Measurements from ENCODE around the gene DOCK6. TPM values are rescaled to one million over a fixed set of nuclear protein-coding genes. Genes with fewer than 3 reads are reported as not detected.

DOCK6 gene
- total and polyA plus RNA-seq, 10 of the 15 experiments (the other 5 are each of a cell fraction or from before 2014, with no cell fraction given) = 0.76 to 24.8 (median 4.7) TPM

- TF ChIP-seq MAX (IDR thresholded peaks at IDR 0.05; ENCODE audit: low read depth, low read length) (no peak), ELK1 (IDR thresholded peaks at IDR 0.05; ENCODE audit: low read depth, low read length) (no peak), RELA (IDR thresholded peaks at IDR 0.05; ENCODE audit: borderline replicate concordance, partially characterized antibody) (no peak), RUNX3 (IDR thresholded peaks at IDR 0.05; ENCODE audit: low read length) (peak; percentile 64), CREM (IDR thresholded peaks at IDR 0.05; ENCODE audit: low read depth) (no peak), PAX8 (IDR thresholded peaks at IDR 0.05) (no peak), PML (IDR thresholded peaks at IDR 0.05; ENCODE audit: low read length) (no peak), KDM1A (IDR thresholded peaks at IDR 0.05; ENCODE audit: borderline replicate concordance) (no peak), YBX1 (IDR thresholded peaks at IDR 0.05) (no peak)
- TF ChIP-seq, protein P1, sequence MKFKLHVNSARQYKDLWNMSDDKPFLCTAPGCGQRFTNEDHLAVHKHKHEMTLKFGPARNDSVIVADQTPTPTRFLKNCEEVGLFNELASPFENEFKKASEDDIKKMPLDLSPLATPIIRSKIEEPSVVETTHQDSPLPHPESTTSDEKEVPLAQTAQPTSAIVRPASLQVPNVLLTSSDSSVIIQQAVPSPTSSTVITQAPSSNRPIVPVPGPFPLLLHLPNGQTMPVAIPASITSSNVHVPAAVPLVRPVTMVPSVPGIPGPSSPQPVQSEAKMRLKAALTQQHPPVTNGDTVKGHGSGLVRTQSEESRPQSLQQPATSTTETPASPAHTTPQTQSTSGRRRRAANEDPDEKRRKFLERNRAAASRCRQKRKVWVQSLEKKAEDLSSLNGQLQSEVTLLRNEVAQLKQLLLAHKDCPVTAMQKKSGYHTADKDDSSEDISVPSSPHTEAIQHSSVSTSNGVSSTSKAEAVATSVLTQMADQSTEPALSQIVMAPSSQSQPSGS (IDR thresholded peaks at IDR 0.05; ENCODE audit: low read length) = no peak
- TF ChIP-seq, protein P2, sequence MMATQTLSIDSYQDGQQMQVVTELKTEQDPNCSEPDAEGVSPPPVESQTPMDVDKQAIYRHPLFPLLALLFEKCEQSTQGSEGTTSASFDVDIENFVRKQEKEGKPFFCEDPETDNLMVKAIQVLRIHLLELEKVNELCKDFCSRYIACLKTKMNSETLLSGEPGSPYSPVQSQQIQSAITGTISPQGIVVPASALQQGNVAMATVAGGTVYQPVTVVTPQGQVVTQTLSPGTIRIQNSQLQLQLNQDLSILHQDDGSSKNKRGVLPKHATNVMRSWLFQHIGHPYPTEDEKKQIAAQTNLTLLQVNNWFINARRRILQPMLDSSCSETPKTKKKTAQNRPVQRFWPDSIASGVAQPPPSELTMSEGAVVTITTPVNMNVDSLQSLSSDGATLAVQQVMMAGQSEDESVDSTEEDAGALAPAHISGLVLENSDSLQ (IDR thresholded peaks at IDR 0.05) = no peak
These were observed 57.4 kb downstream of the DOCK6 start (continued) for GRCh38 chr19:11204943-11205349.
